ENCODE measurements around the gene B3GNT7.

- TF ChIP-seq CTCF (IDR thresholded peaks at IDR 0.05) (no peak), POLR2A (IDR thresholded peaks at IDR 0.05) (no peak), EP300 (IDR thresholded peaks at IDR 0.05) (no peak)
Measured at GRCh38 chr2:231399046-231399852, 3.7 kb downstream of the B3GNT7 start.
